RWPE1 (cell line): Measurements from ENCODE around the gene TRPC4.
"Not testable (repeated sequence)": the region's sequence is repeated elsewhere in the genome, so short reads cannot be mapped to it uniquely, and the experiment has no call there.

Source experiments
- CTCF ChIA-PET: fragments of 350-600 bp; sonication (Branson Sonifier 250); formaldehyde crosslinking; extraction: SDS; loops from one replicate; lab custom pipeline; 2021; lab: Yijun Ruan, JAX
- POLR2A ChIA-PET: fragments of 400-600 bp; formaldehyde crosslinking; extraction: SDS; loops from one replicate; lab custom pipeline; 2020; ENCODE audit warnings: antibody characterized with exemption; ENCODE audit not compliant: low non-redundant PET; lab: Yijun Ruan, JAX
- DNase-seq: peaks from one replicate; pipeline ENCODE4 v3.0.0; 2012; ENCODE audit warnings: low spot score
- H3K27ac ChIP-seq: fragments of 450-650 bp; 2 replicates; pipeline ENCODE4 v1.5.1; 2017
- TF ChIP-seq, protein P1 (sequence below): fragments of 450-650 bp; conservative IDR thresholded peaks from 2 replicates; pipeline ENCODE4 v1.5.1; 2017; ENCODE audit warnings: low read depth, mild to moderate bottlenecking

TRPC4 gene

DNA sequence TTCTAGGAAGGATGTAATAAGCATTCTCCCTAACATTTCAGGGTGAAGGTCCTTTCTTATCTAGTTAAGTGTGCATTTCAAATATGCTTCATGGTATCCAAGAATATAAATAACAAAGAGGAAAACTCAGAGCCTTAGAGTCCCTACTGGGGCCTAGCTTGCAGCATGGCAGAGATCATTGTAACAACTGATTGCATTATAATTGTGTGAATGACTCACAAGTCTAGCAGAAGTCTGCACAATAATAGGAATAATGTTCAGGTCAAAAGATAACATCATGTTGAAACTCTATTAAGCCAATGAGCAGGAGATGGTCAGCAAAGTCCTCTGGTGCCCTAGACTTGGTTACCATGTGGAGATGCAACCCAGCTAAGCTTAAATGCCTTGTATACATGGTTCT, 274.4 kb downstream of the TRPC4 start:
- TF ChIP-seq, protein P1, sequence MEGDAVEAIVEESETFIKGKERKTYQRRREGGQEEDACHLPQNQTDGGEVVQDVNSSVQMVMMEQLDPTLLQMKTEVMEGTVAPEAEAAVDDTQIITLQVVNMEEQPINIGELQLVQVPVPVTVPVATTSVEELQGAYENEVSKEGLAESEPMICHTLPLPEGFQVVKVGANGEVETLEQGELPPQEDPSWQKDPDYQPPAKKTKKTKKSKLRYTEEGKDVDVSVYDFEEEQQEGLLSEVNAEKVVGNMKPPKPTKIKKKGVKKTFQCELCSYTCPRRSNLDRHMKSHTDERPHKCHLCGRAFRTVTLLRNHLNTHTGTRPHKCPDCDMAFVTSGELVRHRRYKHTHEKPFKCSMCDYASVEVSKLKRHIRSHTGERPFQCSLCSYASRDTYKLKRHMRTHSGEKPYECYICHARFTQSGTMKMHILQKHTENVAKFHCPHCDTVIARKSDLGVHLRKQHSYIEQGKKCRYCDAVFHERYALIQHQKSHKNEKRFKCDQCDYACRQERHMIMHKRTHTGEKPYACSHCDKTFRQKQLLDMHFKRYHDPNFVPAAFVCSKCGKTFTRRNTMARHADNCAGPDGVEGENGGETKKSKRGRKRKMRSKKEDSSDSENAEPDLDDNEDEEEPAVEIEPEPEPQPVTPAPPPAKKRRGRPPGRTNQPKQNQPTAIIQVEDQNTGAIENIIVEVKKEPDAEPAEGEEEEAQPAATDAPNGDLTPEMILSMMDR: no peak
- no peak overlapping the region for H3K27ac ChIP-seq
- no peak for DNase-seq
- ChIA-PET POLR2A (no interaction called here), CTCF (no interaction called here)

DNA sequence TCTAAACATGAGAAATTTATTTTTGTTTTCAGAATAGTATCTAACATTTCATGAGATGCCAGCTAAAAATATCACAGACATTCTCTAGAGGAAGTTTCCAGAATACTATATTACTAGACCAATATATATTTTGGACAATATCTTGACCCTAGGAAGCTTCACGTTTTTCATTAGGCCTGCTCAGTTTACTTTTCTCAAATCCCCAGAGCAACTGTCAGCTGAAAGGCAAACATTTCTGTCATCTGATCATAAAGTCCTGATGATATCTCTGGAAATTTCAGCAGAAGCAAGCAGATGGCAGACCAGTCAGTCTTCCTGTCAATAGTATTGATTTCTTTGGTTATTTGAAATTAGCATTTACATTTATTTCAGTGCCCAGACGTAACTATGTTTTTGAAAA, 275.0 kb downstream of the TRPC4 start:
- ChIA-PET POLR2A (no interaction called here), CTCF (interaction anchor here (0.6 kb wide), 1 partner anchor 48 kb away, joined by 3 read pairs; no protein-coding TSS in a partner anchor)
- H3K27ac ChIP-seq: no peak overlapping the region
- DNase-seq: no peak
- TF ChIP-seq, protein P1: no peak

DNA sequence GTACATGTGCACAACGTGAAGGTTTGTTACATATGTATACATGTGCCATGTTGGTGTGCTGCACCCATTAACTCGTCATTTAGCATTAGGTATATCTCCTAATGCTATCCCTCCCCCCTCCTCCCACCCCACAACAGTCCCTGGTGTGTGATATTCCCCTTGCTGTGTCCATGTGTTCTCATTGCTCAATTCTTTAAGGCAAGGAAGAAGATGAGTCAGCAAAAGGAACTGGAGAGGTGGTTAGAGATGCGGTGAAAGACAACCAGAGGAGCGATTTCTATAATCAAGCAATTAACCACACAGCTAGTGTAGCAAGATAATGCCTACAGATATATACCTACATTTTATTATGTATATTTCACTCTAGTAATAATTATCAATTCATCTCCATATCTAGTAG, 280.2 kb downstream of the TRPC4 start:
- DNase-seq, H3K27ac ChIP-seq, CTCF ChIA-PET, POLR2A ChIA-PET: not testable (repeated sequence)

DNA sequence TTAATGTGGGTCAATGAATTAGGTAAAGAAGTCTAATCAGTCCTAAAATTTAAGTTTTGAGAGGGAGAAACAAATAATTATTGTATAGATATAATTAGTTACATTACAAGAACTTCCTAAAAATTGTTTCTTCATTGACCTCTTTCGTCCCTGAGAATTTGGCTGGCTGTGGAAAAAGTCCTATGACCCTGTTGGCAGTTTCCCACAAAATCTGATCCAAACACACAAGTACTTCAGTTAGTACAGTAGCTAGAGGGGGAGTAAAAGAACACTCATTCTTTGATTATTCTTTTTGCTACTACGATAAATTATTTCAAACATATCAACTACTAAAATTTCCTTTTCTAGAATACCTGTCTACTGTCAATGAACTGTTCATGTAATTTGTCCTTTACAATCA, 282.3 kb downstream of the TRPC4 start:
- TF ChIP-seq, protein P1: no peak
- DNase-seq: no peak
- H3K27ac ChIP-seq: no peak overlapping the region
- ChIA-PET POLR2A (no interaction called here), CTCF (no interaction called here)
